PC-3 (cell line): Measurements from ENCODE around the gene KL.

Experiments used
- EZH2 ChIP-seq: fragments of 300-600 bp; sonication (generic); IDR thresholded peaks from one replicate; pipeline ENCODE4 v1.6.1; 2017; ENCODE audit warnings: antibody characterized with exemption, mild to moderate bottlenecking, low read length; ENCODE audit not compliant: unreplicated experiment
- TF ChIP-seq, protein P1 (sequence below): fragments of 300-600 bp; sonication (generic); conservative IDR thresholded peaks from 2 replicates; pipeline ENCODE4 v1.5.1; 2017; ENCODE audit warnings: antibody characterized with exemption, low read depth, mild to moderate bottlenecking, low read length

DNA sequence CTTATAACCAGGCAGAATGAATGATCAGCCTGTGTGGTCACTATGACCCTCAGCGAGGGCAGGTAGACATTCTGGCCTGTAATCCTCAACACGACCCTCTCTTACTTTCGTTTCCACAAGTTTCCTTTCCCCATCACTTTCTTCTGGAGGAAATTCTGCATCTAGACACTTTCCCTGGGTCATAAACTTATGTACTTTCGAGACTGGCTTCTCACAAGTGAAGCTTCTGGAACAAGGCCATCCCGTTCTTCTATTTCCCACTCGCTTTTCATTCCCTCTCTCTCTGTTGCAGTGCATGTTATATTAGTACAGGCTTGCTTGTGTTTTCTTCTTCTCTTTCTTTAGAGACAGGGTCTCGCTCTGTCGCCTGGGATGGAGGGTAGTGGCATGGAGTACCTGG, 23.1 kb upstream of the KL start:
- TF ChIP-seq, protein P1, sequence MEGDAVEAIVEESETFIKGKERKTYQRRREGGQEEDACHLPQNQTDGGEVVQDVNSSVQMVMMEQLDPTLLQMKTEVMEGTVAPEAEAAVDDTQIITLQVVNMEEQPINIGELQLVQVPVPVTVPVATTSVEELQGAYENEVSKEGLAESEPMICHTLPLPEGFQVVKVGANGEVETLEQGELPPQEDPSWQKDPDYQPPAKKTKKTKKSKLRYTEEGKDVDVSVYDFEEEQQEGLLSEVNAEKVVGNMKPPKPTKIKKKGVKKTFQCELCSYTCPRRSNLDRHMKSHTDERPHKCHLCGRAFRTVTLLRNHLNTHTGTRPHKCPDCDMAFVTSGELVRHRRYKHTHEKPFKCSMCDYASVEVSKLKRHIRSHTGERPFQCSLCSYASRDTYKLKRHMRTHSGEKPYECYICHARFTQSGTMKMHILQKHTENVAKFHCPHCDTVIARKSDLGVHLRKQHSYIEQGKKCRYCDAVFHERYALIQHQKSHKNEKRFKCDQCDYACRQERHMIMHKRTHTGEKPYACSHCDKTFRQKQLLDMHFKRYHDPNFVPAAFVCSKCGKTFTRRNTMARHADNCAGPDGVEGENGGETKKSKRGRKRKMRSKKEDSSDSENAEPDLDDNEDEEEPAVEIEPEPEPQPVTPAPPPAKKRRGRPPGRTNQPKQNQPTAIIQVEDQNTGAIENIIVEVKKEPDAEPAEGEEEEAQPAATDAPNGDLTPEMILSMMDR, result no peak
- no peak for TF ChIP-seq EZH2
